Raji (cell line): ENCODE data around the gene HES4.

Experiments used
- POLR2A ChIP-seq: IDR thresholded peaks from 2 replicates; pipeline ENCODE4 v1.6.1; 2011; ENCODE audit warnings: low read depth, low read length, control low read depth; ENCODE audit not compliant: insufficient read depth

HES4 gene

GRCh38 chr1:956636-957035, 43.3 kb downstream of the HES4 start:
- no peak for TF ChIP-seq POLR2A

GRCh38 chr1:955474-955873, 44.4 kb downstream of the HES4 start:
- no peak for TF ChIP-seq POLR2A

DNA sequence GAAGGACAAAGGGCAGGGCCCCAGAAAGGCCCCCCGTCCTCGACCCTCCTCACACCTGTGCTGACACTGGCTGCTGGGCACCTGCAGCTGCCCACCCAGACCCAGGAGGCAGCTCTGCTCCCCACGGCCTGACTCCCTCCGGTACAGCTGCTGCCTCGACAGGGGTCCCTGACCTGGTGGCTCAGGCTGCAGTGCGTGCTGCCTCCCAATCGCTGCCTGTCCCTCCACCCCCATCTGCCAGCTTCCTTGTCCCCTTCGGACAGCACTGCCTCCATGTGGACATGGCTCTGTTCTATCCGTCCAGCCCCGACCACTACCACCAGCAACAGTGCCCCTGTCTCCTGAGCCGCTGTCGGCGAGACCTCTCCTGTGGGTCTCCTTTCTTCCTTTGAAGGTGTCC, 45.0 kb downstream of the HES4 start:
- TF ChIP-seq POLR2A = no peak

DNA sequence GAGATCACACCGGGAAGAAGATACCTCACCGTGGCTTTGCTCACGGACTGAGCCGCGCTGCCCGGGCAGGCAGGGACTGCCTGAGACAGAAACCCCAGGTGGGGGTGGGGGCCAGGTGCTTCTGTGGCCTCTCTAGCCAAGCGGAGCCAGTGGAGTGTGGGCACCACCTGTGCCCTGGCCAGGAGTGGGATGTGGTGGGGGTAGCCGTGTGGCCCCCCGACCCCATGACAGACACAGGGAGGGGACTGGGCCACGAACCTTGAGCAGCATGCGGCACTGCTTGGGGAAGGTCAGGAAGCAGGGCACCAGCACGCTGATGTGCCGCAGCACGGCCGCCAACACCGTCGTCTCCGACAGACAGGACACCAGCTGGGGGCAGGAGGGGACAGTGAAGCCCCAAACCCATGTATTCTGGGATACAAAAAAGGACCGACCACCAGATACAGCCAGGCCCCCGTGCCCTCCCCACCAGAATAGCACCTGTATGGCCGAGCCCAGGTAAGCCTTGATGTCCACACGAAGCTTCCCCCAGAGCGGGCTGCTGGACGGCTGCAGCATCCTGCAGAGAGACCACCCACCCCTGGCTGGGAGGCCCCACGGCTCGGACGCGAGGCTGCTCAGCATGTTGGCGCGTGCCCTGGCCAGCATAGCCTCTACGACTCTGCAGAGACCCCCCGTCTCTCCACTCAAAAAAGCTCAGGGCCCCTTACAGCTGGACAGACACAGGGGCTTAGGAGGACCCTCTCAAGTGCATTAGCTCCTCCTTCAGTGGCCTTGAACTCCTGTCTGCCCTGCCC, 46.2 kb downstream of the HES4 start:
- no peak for TF ChIP-seq POLR2A

DNA sequence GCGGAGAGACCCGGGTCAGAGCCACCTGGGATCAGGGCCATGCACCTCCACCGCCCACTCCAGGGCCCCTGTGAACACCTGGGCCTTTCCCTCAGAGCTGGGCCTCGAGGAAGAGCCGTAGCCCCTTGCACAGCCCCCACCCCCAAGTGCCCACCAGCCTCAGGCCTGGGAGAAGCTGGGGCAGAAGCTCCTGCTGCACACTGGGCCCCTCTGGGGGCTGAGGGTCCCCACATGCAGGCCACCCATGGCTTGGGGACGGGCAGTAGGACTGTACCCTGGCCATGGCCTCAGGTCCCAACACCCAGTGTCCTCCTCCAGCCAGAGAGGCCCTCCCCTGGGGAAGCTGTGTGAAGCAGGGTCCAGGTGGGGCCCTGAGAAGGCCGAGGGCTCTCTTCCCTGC, 47.3 kb downstream of the HES4 start:
- TF ChIP-seq POLR2A = no peak

DNA sequence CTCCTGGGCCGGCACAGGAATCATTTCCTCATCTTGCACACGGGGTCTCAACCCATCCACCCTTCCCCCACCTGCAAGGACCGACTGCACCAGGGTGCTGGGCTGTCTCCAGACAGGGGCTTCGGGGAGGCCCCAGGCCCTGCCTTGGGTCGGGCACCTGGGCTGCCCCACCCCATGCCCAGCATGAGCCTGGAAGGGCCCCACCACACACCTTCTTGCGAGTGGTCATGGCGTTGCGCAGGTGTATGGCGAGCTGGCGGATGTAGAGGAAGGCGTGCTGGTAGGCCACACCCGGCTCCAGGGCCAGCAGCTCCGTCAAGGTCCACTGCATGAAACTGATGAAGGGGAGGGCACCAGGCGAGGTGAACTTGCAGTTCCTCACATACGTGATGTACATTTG, 47.7 kb downstream of the HES4 start:
- TF ChIP-seq POLR2A = no peak

GRCh38 chr1:951364-951763, 48.5 kb downstream of the HES4 start:
- no peak for TF ChIP-seq POLR2A

DNA sequence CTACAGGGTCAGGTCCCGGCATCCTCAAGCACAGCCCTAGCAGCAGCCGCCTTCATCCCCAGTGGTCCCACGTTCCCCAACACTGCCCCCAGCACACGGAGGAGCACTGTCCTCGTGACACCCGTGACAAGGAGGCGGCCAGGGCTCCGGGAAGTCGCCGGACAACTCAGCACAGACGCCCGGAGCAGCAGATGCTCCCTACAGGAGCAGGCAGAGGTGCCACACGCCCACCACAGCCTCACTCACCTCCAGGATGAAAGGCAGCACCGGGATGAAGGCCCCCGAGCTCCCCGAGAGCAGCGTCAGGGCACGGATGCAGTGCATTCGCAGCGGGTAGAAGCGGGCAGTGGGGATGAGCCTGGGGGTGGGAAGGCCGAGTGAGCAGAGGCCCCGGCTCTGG, 49.0 kb downstream of the HES4 start:
- no peak for TF ChIP-seq POLR2A

GRCh38 chr1:950268-950667, 49.6 kb downstream of the HES4 start:
- TF ChIP-seq POLR2A = no peak
